ENCODE results near the gene DLL3.

DLL3 gene

GRCh38 chr19:39518975-39519374 is 20.2 kb downstream of the DLL3 start:
- FAIRE-seq = no peak

DNA sequence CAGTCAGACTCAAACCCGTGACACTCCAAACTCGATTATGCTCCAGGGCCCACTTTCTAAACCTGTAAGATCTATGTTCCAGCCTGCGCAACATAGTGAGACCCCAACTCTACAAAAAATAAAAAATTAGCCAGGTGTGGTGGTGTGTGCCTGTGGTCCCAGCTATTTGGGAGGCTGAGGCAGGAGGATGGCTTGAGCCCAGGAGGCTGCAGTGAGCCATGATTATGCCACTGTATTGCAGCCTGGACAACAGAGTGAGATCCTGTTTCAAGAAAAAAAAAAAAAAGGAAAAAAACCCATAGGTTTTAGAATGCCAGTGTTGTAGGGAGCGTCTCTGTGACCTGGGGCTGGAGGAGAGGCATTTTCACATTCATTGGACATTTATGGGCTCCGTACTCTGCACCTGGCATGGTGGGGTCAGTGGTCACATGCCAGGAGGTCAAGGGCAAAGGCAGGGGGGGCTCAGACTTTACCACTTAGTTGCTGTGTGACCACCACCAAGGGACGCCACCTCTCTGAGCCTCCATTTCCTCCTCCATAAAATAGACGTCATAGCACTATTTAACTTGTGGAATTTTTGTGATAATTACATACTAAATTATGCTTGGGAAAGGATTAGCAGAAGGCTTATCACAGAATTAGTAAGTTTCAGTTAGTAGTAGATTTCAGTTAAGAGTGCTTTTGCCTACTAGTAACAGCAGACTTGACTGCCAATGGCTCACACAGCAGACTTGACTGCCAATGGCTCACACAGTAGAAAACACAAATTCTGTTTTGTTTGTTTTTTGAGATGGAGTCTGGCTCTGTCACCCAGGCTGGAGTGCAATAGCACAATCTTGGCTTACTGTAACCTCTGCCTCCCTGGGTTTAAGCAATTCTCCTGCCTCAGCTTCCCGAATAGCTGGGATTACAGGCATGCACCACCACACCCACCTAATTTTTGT is 22.1 kb downstream of the DLL3 start:
- FAIRE-seq = no peak

DNA sequence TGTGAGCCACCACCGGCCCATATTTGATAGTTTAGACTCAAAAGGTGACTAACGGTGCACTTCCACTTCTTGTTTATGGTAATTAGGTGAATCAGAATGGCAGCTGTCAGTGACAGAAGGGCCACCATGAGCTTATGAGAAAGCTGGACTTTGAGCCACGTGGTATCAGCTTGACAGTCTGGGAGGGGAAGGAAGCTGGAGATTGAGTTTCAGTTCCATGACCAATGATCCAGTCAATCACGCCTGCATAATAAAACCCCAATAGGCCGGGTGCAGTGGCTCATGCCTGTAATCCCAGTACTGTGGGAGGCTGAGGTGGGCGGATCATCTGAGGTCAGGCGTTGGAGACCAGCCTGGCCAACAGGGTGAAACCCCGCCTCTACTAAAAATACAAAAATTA is 25.7 kb downstream of the DLL3 start:
- FAIRE-seq = no peak

DNA sequence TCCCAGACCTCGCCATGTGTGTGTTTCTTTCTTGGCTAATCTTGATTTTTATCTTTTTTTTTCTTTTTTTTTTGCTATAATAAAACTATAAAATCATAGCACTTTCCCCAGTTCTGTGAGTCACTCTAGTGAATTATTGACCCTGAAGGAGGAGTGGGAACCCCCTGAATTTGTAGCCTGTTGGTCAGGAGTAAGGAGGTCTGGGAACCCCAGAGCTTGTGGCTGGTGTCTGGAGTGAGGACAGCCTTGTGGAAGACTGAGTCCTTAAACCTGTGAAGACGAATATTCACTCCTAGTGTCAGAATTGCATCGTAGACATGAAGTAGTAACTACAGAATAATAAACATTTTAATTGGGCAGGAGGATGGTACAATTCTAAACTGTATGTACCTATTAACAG is 26.5 kb downstream of the DLL3 start:
- no peak for FAIRE-seq

DNA sequence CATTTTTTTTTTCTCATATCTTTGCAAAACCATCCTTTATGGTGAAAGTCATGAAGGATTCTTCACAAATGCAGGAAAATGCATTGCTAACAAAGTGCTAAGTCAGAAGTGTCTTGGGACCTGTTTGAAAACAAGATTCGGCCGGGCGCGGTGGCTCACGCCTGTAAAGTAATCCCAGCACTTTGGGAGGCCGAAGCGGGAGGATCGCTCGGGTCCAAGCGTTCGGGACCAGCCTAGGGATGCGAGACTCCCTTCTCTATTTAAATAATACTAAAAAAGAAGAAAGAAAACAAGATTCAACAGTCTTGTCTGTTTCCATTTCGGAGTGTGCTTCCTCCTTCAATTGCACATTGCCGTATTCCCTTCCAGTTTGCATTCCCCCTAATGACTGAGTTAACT is 33.1 kb downstream of the DLL3 start:
- no peak for FAIRE-seq

GRCh38 chr19:39532233-39533002 is 33.7 kb downstream of the DLL3 start, which contains the start of gene EID2B:
Gene EID2B (minus strand): TSS chr19:39532852. CDS start chr19:39532802, 50 bp downstream.
- no peak for FAIRE-seq

GRCh38 chr19:39533003-39533512 is 34.3 kb downstream of the DLL3 start:
- no peak for FAIRE-seq

DNA sequence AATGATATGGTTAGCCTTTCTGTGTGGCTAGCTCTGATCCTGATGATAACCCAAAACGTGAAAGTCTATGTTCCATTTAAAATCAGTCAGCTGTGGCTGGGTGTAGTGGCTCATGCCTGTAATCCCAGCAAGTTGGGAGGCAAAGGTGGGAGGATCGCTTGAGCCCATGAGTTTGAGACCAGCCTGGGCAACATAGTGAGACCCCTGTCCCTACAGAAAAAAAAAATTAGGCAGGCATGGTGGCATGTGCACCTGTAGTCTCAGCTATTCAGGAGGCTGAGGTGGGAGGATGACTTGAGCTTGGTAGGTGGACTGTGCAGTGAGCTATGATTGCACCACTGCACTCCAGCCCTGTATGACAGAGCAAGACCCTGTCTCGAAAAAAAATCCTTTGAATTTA is 35.0 kb downstream of the DLL3 start:
- FAIRE-seq = no peak

GRCh38 chr19:39539165-39539517 is 40.4 kb downstream of the DLL3 start:
- no peak for FAIRE-seq

DNA sequence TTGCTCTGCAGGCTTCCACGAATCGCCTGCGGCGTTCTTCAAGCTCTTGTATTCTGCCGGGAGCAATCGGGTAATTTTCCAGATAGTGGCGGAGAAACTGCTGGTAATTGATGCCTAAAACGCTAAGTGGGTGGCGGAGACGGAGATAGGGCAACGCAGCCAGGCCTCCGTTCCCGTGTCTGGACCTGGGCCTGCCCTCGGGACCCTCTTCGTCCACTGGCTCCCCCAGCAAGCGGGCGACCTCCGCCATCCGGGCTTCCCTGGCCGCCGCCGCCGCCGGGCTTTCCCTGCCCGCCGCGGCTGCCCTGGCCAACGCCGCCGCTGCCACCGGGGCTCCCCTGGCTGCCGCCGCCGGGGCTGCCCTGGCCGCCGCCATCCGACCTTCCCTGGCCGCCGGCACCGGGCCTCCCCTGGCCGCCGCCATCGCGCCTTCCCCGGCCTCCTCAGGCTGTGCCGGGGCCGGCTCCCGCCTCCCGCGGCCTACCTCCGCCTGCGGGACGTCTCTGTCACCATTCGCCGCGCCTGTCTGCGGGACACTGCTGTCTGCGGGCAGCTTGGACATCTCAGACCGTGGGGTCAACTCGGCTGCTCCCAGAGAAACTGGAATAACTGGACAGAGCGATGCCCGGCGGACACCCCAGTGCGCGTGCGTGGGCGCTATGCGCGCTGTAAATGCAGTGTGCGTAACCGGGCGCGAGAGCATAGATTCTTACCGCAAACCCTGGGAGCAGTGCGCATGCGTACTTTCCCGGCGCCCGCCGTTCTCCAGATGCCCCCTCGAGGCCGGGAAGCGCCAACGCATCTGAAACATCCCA is 41.0 kb downstream of the DLL3 start, which contains the start of gene EID2:
Gene EID2 (minus strand): TSS at position 644 of the 815 bp plus-strand sequence. CDS start 82 bp downstream, at position 562.
- FAIRE-seq = peak; percentile 90

- FAIRE-seq = no peak
Measured at GRCh38 chr19:39540333-39540673, 41.6 kb downstream of the DLL3 start.

GRCh38 chr19:39542206-39542605 is 43.5 kb downstream of the DLL3 start:
- no peak for FAIRE-seq

- no peak for FAIRE-seq
Measured at GRCh38 chr19:39543477-39543857, 44.7 kb downstream of the DLL3 start.

- no peak for FAIRE-seq
Measured at GRCh38 chr19:39544226-39544903, 45.6 kb downstream of the DLL3 start.

- FAIRE-seq = no peak
Measured at GRCh38 chr19:39544911-39545310, 46.2 kb downstream of the DLL3 start.

- FAIRE-seq = no peak
Measured at GRCh38 chr19:39546599-39546998, 47.9 kb downstream of the DLL3 start.

DNA sequence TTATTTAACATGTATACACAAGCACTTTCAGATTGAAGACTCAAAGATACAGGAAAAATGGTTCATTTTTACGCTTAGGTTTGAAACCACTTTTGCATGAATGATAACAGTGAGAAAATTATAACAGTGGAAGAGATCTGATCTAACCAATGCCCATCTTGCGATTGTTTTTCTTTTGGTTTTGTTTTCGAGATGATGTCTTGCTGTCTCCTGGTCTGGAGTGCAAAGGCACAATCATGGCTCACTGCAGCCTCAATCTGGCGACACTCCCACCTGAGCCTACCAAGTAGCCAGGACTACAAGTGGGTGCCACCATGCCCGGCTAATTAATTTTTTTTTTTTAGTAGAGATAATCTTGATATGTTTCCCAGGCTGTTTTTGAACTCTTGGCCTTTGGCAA is 51.5 kb downstream of the DLL3 start:
- no peak for FAIRE-seq

DNA sequence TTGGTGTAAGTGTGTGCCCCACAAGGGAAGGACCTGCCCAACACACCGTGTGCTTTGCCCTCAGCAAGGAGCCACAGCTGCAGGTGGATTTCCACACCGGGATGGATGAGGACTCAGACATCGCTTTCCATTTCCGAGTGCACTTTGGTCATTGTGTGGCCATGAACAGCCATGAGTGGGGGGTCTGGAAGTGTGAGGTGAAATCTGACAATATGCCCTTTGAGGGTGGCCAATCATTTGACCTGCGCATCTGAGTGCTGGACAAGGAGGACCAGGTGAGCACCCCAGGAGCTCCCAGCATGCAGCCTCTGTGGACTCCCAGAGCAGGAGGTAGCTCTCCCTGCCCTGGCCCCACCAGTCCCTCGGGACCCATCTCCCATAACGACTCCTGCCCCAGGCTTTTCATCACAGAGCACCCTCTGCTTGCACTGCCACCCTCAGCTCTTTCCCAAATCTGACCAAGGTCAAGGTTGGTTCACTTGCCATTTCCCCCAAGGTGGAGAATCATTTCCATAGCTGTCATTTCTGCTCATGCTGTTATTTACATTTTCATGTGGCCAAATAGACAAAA is 54.4 kb downstream of the DLL3 start:
- no peak for FAIRE-seq

DNA sequence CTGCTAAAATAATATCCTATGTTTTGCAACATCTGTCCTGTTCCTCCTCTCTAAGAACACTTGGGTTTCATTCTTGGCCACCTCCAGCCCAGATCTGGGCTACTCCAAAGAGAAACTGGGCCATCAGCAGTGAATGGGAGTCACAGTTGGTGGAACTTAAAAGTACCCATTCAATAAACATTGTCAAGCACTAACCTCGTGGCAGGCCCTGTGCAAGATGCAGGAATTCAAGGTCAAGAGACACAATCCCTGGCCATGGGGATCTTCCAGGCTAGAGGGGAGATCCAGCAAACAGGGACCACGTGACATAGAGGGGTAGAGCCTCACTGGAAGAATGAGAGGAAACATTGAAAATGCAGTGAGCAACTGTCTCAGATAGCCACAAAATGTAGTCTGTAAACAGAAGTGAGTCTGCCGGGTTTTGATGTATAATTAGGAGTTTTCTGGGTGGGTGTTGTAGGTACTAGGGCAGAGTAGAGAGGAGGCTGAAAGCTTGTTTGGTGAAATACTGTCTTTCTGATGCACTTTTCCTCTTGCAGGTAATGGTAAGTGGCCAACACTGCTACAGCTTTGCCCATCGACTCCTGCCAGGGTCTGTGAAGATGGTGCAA is 56.1 kb downstream of the DLL3 start:
- FAIRE-seq = no peak

GRCh38 chr19:39555883-39556282 is 57.1 kb downstream of the DLL3 start:
- FAIRE-seq = no peak
